Measurements from ENCODE around the gene DNAH11. TPM values are rescaled to one million over a fixed set of nuclear protein-coding genes. Genes with fewer than 3 reads are reported as not detected.

The DNAH11 gene
- total and polyA plus RNA-seq, 2 of the 13 experiments (the other 11 are each of a cell fraction or from before 2014, with no cell fraction given), result not detected

- Histone ChIP-seq H4K20me1 (ENCODE audit: insufficient read depth, low read length) (no peaks in the 10 kb centered on the region), H3K4me3 (replicated peaks in 1 of 3; ENCODE audit: insufficient read depth in 1 of 3, low read depth in 2 of 3, low read length in 3 of 3) (no peak overlapping the region), H2AFZ (ENCODE audit: low read length) (no peak overlapping the region), H3K9ac (ENCODE audit: insufficient read depth, low read depth, low read length) (no peak overlapping the region), H3K36me3 (replicated peaks in 1 of 2; ENCODE audit: control insufficient read depth in 1 of 2, insufficient read depth in 2 of 2, low read length in 2 of 2) (no peaks in the 10 kb centered on the region), H3K27ac (ENCODE audit: extremely low read length, insufficient read depth, low read length) (no peak overlapping the region), H3K27me3 (ENCODE audit: control insufficient read depth in 1 of 2, insufficient read depth in 2 of 2, low read length in 2 of 2) (0 out of 5 replicates have a peak, but pooled peaks cover 0 to 5% of the 10 kb centered on the region in 2 experiments), H3K4me2 (ENCODE audit: low read depth, low read length) (no peak overlapping the region), H3K9me3 (ENCODE audit: low read length) (no peaks in the 10 kb centered on the region), H3K4me1 (ENCODE audit: insufficient read depth, low read length) (no peaks in the 10 kb centered on the region), H3K79me2 (ENCODE audit: insufficient read depth, low read length) (no peaks in the 10 kb centered on the region)
- in situ Hi-C loops (cut with HindIII; ENCODE audit: extremely low pct_ligation_motif_present, low pct_unique_long_range_greater_than_20kb) (no loop called here), intact Hi-C loops (cut with micrococcal nuclease; ENCODE audit: unreplicated experiment) (loop anchor here (5.0 kb wide), 1 partner anchor 264 kb away; no protein-coding TSS in a partner anchor)
- FAIRE-seq, result no peak
- TF ChIP-seq THAP8 (CRISPR knock-in tag; IDR thresholded peaks at IDR 0.05; ENCODE audit: borderline replicate concordance), result no peak
- TF ChIP-seq RARG (CRISPR knock-in tag; IDR thresholded peaks at IDR 0.05; ENCODE audit: low read depth), result no peak
- TF ChIP-seq MXD1 (CRISPR knock-in tag; IDR thresholded peaks at IDR 0.05), result no peak
- no peak for TF ChIP-seq CREBL2 (CRISPR knock-in tag; IDR thresholded peaks at IDR 0.05; ENCODE audit: borderline replicate concordance)
- no peak for TF ChIP-seq PCBP2 (optimal IDR thresholded peaks at IDR 0.05; ENCODE audit: low read depth, low read length, poor library complexity, severe bottlenecking)
- TF ChIP-seq NFIB (CRISPR knock-in tag; IDR thresholded peaks at IDR 0.05; ENCODE audit: borderline replicate concordance), result no peak
- 1% methylated on average over 4 of the region's 4 CpGs for WGBS (ENCODE audit: low lambda C conversion rate)
- POLR2A ChIA-PET, result interaction anchor here (0.7 kb wide), 1 partner anchor 384 kb away, joined by 3 read pairs; no protein-coding TSS in a partner anchor
- no TSS peak for BruUV-seq (replicated peaks)
- peak; percentile 9 for DNase-seq (ENCODE audit: low spot score)
- ATAC-seq, result no peak
- CTCF ChIA-PET (ENCODE audit: low intra/inter-chr PET ratio, low total read pairs), result no interaction called here
Observed at GRCh38 chr7:21566094-21566493, 23.3 kb downstream of the DNAH11 start.

GRCh38 chr7:21568762-21569161 is 25.9 kb downstream of the DNAH11 start:
- no peaks in the 10 kb centered on the region for H3K36me3 ChIP-seq (replicated peaks in 1 of 2; ENCODE audit: control insufficient read depth in 1 of 2, insufficient read depth in 2 of 2, low read length in 2 of 2)
- H2AFZ ChIP-seq (ENCODE audit: low read length), result no peak overlapping the region
- H3K4me1 ChIP-seq (ENCODE audit: insufficient read depth, low read length), result no peaks in the 10 kb centered on the region
- WGBS (ENCODE audit: low lambda C conversion rate), result 2% methylated on average over 2 of the region's 2 CpGs
- H4K20me1 ChIP-seq (ENCODE audit: insufficient read depth, low read length), result no peaks in the 10 kb centered on the region
- BruUV-seq (replicated peaks), result no TSS peak
- DNase-seq (ENCODE audit: low spot score) (peak; percentile 2), ATAC-seq (no peak; the same call in 2 of the 3 replicates), FAIRE-seq (no peak)
- 0 out of 5 replicates have a peak, but pooled peaks cover 0 to 5% of the 10 kb centered on the region in 2 experiments for H3K27me3 ChIP-seq (ENCODE audit: control insufficient read depth in 1 of 2, insufficient read depth in 2 of 2, low read length in 2 of 2)
- H3K79me2 ChIP-seq (ENCODE audit: insufficient read depth, low read length), result no peaks in the 10 kb centered on the region
- H3K4me2 ChIP-seq (ENCODE audit: low read depth, low read length), result no peak overlapping the region
- no peak overlapping the region for H3K9ac ChIP-seq (ENCODE audit: insufficient read depth, low read depth, low read length)
- intact Hi-C loops (cut with micrococcal nuclease; ENCODE audit: unreplicated experiment), result loop anchor here (2.0 to 5.0 kb wide), 2 partner anchors 266 to 308 kb away; no protein-coding TSS in a partner anchor
- H3K4me3 ChIP-seq (replicated peaks in 1 of 3; ENCODE audit: insufficient read depth in 1 of 3, low read depth in 2 of 3, low read length in 3 of 3), result no peak overlapping the region
- no peaks in the 10 kb centered on the region for H3K9me3 ChIP-seq (ENCODE audit: low read length)
- in situ Hi-C loops (cut with HindIII; ENCODE audit: extremely low pct_ligation_motif_present, low pct_unique_long_range_greater_than_20kb), result no loop called here
- H3K27ac ChIP-seq (ENCODE audit: extremely low read length, insufficient read depth, low read length), result no peak overlapping the region
- ChIA-PET CTCF (ENCODE audit: low intra/inter-chr PET ratio, low total read pairs) (no interaction called here), POLR2A (no interaction called here)
- TF ChIP-seq CTCF (CRISPR knock-in tag; IDR thresholded peaks at IDR 0.05) (peak; percentile 35), ZNF264 (CRISPR knock-in tag; IDR thresholded peaks at IDR 0.05) (no peak), ZNF225 (CRISPR knock-in tag; IDR thresholded peaks at IDR 0.05) (no peak), NFE2L2 (IDR thresholded peaks at IDR 0.05; ENCODE audit: low read length) (no peak), STAG1 (CRISPR knock-in tag; IDR thresholded peaks at IDR 0.05) (0 out of 2 replicates have a peak, but pooled peaks have one; percentile 7), USF2 (IDR thresholded peaks at IDR 0.05; ENCODE audit: low read depth, low read length) (no peak), USF2 (CRISPR knock-in tag; IDR thresholded peaks at IDR 0.05; ENCODE audit: borderline replicate concordance) (no peak)

Measured in HepG2 (cell line).